K562 (cell line): Measurements from ENCODE around the gene SYVN1. TPM values are rescaled to one million over a fixed set of nuclear protein-coding genes. Genes with fewer than 3 reads are reported as not detected.
A peak's percentile ranks its signal among the peaks of the same experiment; 100 is the strongest.

Experiments used
- ATF3 ChIP-seq, 2 experiments: fragments of 450-650 bp in 1 of 2; sonication (generic) in 1 of 2; formaldehyde crosslinking in 1 of 2; IDR thresholded peaks in 1 of 2; conservative IDR thresholded peaks in 1 of 2; 2 replicates each; pipeline versions ENCODE4 v1.6.1 to v1.8.1; 2016 to 2023; ENCODE audit warnings: mild to moderate bottlenecking in 2 of 2, moderate library complexity in 2 of 2, inconsistent platforms in 1 of 2, missing genetic modification reagents in 1 of 2
- CBFA2T2 ChIP-seq: fragments of 450-650 bp; conservative IDR thresholded peaks from 2 replicates; pipeline ENCODE4 v1.6.1; 2017; ENCODE audit warnings: mild to moderate bottlenecking
- CHAMP1 ChIP-seq: fragments of 450-650 bp; IDR thresholded peaks from 2 replicates; pipeline ENCODE4 v1.6.1; 2016; ENCODE audit warnings: mild to moderate bottlenecking
- CHD4 ChIP-seq: fragments of 200-600 bp; sonication (generic); IDR thresholded peaks from 3 replicates; pipeline ENCODE4 v1.6.1; 2012; ENCODE audit warnings: low read depth, mild to moderate bottlenecking, mixed read lengths, low read length, inconsistent platforms; ENCODE audit not compliant: insufficient read depth, insufficient replicate concordance, poor library complexity, severe bottlenecking
- ESRRB ChIP-seq: fragments of 250-450 bp; sonication (Bioruptor Pico); IDR thresholded peaks from 2 replicates; pipeline ENCODE4 v1.5.0; 2020; ENCODE audit warnings: mild to moderate bottlenecking, moderate library complexity, borderline replicate concordance
- FOXA3 ChIP-seq, 2 experiments: fragments of 450-650 bp in 1 of 2; sonication (generic) in 1 of 2; formaldehyde crosslinking; IDR thresholded peaks in 1 of 2; conservative IDR thresholded peaks in 1 of 2; 2 replicates each; pipeline versions ENCODE4 v1.4.0 to v1.8.0; 2020 to 2022; ENCODE audit warnings: mild to moderate bottlenecking in 2 of 2, missing genetic modification reagents in 1 of 2
- HNRNPUL1 ChIP-seq: fragments of 200-400 bp; formaldehyde crosslinking; IDR thresholded peaks from 2 replicates; pipeline ENCODE4 v1.6.1; 2017; ENCODE audit warnings: low read length
- KDM1A ChIP-seq, 2 experiments: fragments of 450-650 bp; IDR thresholded peaks; 2 replicates each; pipeline ENCODE4 v1.6.1; 2016; ENCODE audit warnings: mild to moderate bottlenecking in 2 of 2
- KHSRP ChIP-seq: fragments of 450-650 bp; IDR thresholded peaks from 2 replicates; pipeline ENCODE4 v1.6.1; 2017
- NKRF ChIP-seq: fragments of 450-650 bp; IDR thresholded peaks from 2 replicates; pipeline ENCODE4 v1.6.1; 2016; ENCODE audit warnings: borderline replicate concordance
- PRMT5 ChIP-seq: sonication (generic); formaldehyde crosslinking; IDR thresholded peaks from 2 replicates; pipeline ENCODE4 v1.5.0; 2020; ENCODE audit warnings: missing genetic modification reagents
- PTTG1 ChIP-seq: fragments of 450-650 bp; IDR thresholded peaks from 2 replicates; pipeline ENCODE4 v1.6.1; 2016; ENCODE audit warnings: low read depth, mild to moderate bottlenecking, missing genetic modification characterization, missing compliant biosample characterization
- RAD21 ChIP-seq, 2 experiments: fragments of 250-450 bp in 1 of 2; fragments of 450-650 bp in 1 of 2; sonication (Bioruptor Pico) in 1 of 2; formaldehyde crosslinking in 1 of 2; IDR thresholded peaks in 1 of 2; conservative IDR thresholded peaks in 1 of 2; 2 replicates each; pipeline versions ENCODE4 v1.4.0 to v1.8.0; 2020 to 2022; ENCODE audit warnings: mild to moderate bottlenecking in 2 of 2, moderate library complexity in 1 of 2
- RBBP5 ChIP-seq: fragments of 200-600 bp; sonication (generic); IDR thresholded peaks from 2 replicates; pipeline ENCODE4 v1.6.1; 2012; ENCODE audit warnings: borderline replicate concordance, mild to moderate bottlenecking, low read length, control low read depth, inconsistent platforms; ENCODE audit not compliant: insufficient read depth, poor library complexity, severe bottlenecking
- U2AF2 ChIP-seq: fragments of 200-400 bp; formaldehyde crosslinking; optimal IDR thresholded peaks from 2 replicates; pipeline ENCODE3; 2017; ENCODE audit warnings: low read depth, mild to moderate bottlenecking, low read length
- ZNF589 ChIP-seq: fragments of 200-800 bp; sonication (Bioruptor generic); IDR thresholded peaks from 2 replicates; pipeline ENCODE4 v1.6.1; 2016; ENCODE audit warnings: low read depth, missing genetic modification characterization, missing compliant biosample characterization
- polyA plus RNA-seq, 8 experiments: library from polyadenylated mRNA; depleted of rRNA in 4 of 8; stranded (reverse) in 5 of 8; unstranded in 3 of 8; fragments of >200 nt; fragmentation: Nextera tagmentation in 2 of 8; fragmentation: Illumina TruSeq in 1 of 8; extraction: Ambion mirVana in 2 of 8; extraction: Trizol in 1 of 8; gene quantifications; 2 replicates each; pipeline versions ENCODE4 v1.2.1 to v1.2.3, GENCODE V29; 2011 to 2014; ENCODE audit warnings: inconsistent platforms in 1 of 8, missing spikeins in 1 of 8
- total RNA-seq, 7 experiments: library from RNA; depleted of rRNA in 6 of 7; stranded (reverse); fragments of >200 nt in 6 of 7; fragmentation: Illumina TruSeq in 2 of 7; extraction: Trizol in 2 of 7; gene quantifications; 2 replicates each; pipeline versions ENCODE4 v1.2.1 to v1.2.3, GENCODE V29; 2011 to 2021; ENCODE audit warnings: low replicate concordance in 1 of 7
- TF ChIP-seq, protein P1 (sequence below): fragments of 200-800 bp; sonication (Bioruptor generic); IDR thresholded peaks from 2 replicates; pipeline ENCODE4 v1.6.1; 2017; ENCODE audit warnings: missing genetic modification characterization, missing compliant biosample characterization
- TF ChIP-seq, protein P2 (sequence below): fragments of 250-450 bp; sonication (Bioruptor Pico); IDR thresholded peaks from 2 replicates; pipeline ENCODE4 v1.8.0; 2021; ENCODE audit warnings: borderline replicate concordance, mild to moderate bottlenecking, moderate library complexity; ENCODE audit not compliant: poor library complexity, severe bottlenecking

The SYVN1 gene
- total and polyA plus RNA-seq, 9 of the 15 experiments (the other 6 are each of a cell fraction or from before 2014, with no cell fraction given) = 0.41 to 47.4 (median 9.9) TPM

DNA sequence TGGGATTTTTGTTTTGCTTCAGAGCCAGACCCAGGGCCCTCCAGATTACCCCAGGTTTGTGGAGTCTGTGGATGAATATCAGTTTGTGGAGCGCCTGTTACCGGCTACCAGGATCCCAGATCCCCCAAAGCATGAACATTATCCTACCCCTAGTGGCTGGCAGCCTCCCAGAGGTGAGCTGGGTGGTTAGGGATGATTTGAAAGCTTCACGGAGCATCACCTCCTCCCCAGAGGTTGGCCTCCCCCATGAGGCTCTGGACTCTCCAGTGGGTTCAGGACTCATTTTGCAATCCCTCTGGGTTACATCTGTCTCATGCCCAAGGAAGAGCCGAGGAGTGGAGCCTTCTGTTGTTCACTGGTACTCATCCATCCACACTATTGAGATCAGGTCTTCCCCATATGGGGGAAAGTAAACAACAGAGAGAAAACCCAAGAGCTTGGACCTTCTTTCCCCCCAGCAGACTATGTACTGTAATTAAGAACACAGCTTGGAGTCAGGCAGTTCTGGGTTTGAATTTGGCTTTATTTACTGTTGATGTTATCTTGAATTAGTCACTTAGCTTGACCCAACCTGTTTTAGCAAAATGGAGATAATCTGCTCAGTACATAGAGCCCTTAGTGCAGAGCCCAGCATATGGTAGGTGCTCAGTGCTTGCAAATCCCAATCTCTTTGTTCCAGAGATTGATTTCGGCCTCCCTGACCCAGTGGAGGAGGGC, 9.7 kb downstream of the SYVN1 start (continued):
- TF ChIP-seq CHAMP1 (no peak), ESRRB (CRISPR knock-in tag) (no peak), NKRF (no peak), KHSRP (no peak), U2AF2 (no peak), PRMT5 (no peak), RBBP5 (no peak), FOXA3 (CRISPR knock-in tag; conservative IDR thresholded peaks at IDR 0.05 in 1 of 2, IDR thresholded peaks at IDR 0.05 in 1 of 2) (peak; percentile 26 to 75; a peak in 1 of 4 replicates), CBFA2T2 (peak; percentile 48), CHD4 (no peak), ZNF589 (no peak), KDM1A (IDR thresholded peaks at IDR 0.05) (peak; percentile 62 to 65; a peak in 1 of 4 replicates), RAD21 (CRISPR knock-in tag; conservative IDR thresholded peaks at IDR 0.05 in 1 of 2, IDR thresholded peaks at IDR 0.05 in 1 of 2) (no peak), ATF3 (IDR thresholded peaks at IDR 0.05) (no peak), ATF3 (CRISPR knock-in tag; conservative IDR thresholded peaks at IDR 0.05) (no peak), HNRNPUL1 (no peak), PTTG1 (no peak)
- TF ChIP-seq, protein P1, sequence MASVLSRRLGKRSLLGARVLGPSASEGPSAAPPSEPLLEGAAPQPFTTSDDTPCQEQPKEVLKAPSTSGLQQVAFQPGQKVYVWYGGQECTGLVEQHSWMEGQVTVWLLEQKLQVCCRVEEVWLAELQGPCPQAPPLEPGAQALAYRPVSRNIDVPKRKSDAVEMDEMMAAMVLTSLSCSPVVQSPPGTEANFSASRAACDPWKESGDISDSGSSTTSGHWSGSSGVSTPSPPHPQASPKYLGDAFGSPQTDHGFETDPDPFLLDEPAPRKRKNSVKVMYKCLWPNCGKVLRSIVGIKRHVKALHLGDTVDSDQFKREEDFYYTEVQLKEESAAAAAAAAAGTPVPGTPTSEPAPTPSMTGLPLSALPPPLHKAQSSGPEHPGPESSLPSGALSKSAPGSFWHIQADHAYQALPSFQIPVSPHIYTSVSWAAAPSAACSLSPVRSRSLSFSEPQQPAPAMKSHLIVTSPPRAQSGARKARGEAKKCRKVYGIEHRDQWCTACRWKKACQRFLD (CRISPR knock-in tag) = no peak
- TF ChIP-seq, protein P2, sequence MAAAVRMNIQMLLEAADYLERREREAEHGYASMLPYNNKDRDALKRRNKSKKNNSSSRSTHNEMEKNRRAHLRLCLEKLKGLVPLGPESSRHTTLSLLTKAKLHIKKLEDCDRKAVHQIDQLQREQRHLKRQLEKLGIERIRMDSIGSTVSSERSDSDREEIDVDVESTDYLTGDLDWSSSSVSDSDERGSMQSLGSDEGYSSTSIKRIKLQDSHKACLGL (CRISPR knock-in tag) = no peak
